ENCODE results near the gene KLHL26.
"Not testable (repeated sequence)": the region's sequence is repeated elsewhere in the genome, so short reads cannot be mapped to it uniquely, and the experiment has no call there.

Gene KLHL26

DNA sequence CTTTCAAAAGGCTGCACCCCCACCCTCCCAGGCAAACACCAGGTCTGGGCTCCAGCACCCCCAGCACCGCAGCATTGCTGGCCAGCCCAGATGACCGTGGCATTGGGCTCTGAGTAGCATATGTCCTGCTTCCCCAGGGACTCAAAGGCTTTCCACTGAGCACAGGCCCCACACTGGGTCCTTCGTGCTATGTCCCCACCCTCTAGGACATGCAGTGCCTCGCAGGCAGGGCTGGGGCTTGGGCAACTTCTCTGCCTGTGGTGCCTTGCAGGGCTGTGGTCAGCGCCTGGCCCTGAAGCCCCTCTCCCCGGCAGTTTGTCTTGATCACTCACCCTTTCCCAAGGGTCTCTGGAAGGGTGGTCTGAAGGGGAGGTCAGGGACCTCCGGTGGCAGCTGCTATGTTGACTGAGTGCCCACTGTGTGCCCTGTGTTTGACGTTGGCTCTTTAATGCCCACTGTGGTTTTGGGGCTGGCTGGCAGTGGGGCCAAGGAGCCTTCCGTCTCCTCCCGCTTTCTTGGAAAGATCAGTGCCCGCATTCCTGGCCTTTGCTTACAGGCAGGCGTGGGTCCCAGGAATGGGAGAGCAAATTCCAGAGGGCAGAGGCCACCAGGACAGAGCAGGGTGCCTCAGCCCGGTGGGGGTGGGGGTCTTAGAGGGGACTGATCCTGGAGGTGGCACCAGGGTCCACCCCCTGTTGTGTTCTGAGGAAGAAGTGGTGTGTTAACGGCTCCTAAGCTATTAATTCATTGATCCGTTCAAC lies 26.3 kb downstream of the KLHL26 start:
- DNase-seq (ENCODE audit: low read depth in 1 of 2, low spot score in 1 of 2): no peak

DNA sequence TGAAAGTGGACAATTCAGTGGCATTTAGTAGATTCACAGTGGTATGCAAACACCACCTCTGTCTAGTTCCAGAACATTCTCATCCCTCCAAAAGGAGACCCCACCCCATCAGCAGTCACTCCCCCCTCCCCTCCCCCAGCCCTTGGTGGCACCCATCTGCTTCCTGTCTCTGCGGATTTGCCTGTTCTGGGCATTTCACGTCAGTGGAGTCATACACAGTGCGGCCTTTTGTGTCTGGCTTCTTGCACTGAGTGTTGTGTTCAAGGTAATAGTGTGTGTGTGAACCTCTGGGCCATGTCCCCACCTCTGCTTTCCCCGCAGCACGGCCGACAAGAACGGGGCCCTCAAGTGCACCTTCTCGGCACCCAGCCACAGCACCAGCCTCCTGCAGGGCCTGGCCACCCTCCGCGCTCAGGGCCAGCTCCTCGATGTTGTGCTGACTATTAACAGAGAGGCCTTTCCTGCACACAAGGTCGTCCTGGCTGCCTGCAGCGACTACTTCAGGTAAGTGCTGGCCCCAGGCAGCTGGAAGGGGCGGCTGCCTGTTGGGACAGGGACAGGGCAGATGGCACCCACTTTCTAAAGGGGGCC lies 27.2 kb downstream of the KLHL26 start:
- DNase-seq (ENCODE audit: low read depth in 1 of 2, low spot score in 1 of 2): no peak

GRCh38 chr19:18665771-18666202 lies 29.0 kb downstream of the KLHL26 start:
- DNase-seq (ENCODE audit: low read depth in 1 of 2, low spot score in 1 of 2): no peak

DNA sequence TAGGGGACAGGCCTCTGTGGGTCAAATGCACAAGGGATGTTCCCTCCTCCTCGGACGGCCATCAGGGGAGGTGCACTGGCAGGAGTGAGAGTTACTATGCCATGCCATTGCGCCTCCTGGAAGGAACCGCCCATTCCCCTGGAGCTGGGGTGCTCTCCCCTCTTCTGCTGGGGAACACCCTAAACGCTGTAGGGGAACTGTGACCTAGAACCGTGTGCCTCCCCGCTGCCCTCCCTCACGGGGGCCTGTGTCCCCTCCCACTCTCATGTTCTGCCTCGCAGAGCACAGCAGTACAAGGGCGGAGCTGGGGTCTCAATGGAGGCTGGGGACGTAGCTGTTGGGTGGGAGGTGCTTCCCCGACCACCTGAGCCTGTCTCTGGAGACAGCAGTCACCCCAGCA lies 29.5 kb downstream of the KLHL26 start:
- no peak for DNase-seq (ENCODE audit: low read depth in 1 of 2, low spot score in 1 of 2)

- no peak for DNase-seq (ENCODE audit: low read depth in 1 of 2, low spot score in 1 of 2)
Measured at GRCh38 chr19:18666784-18667183, 30.0 kb downstream of the KLHL26 start.

- DNase-seq (ENCODE audit: low read depth in 1 of 2, low spot score in 1 of 2): no peak
Measured at GRCh38 chr19:18667531-18668251, 30.9 kb downstream of the KLHL26 start.

DNA sequence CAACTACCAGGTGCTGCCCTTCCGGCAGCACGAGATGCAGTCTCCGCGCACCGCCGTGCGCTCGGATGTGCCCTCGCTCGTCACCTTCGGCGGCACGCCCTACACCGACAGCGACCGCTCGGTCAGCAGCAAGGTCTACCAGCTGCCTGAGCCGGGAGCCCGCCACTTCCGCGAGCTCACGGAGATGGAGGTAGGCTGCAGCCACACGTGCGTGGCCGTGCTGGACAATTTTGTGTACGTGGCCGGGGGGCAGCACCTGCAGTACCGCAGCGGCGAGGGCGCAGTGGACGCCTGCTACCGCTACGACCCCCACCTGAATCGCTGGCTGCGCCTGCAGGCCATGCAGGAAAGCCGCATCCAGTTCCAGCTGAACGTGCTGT lies 31.4 kb downstream of the KLHL26 start:
- DNase-seq (ENCODE audit: low read depth in 1 of 2, low spot score in 1 of 2): no peak

- DNase-seq (ENCODE audit: low read depth in 1 of 2, low spot score in 1 of 2): no peak
Measured at GRCh38 chr19:18668744-18669523, 32.1 kb downstream of the KLHL26 start.

- no peak for DNase-seq (ENCODE audit: low read depth in 1 of 2, low spot score in 1 of 2)
Measured at GRCh38 chr19:18669524-18669817, 32.6 kb downstream of the KLHL26 start.

DNA sequence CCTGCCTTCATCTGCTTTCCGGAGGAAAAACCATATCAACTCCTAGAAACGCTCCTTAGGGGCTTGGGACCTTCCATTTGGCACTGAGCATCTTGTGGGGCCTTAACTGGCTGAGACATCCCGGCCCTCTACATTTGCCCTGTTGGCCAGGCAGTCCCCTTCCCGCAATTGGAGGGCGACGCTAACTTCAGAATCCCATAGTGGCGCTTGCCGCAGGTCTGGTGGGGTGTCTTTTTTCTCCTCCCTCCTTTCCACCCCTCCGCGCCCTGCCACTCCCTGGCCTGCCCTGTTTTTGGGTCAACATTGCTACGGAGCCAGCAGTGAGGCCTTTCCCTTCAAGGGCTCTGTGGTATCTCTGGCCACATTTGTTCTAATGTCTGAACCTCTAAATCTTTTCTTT lies 33.1 kb downstream of the KLHL26 start:
- no peak for DNase-seq (ENCODE audit: low read depth in 1 of 2, low spot score in 1 of 2)

- no peak for DNase-seq (ENCODE audit: low read depth in 1 of 2, low spot score in 1 of 2)
Measured at GRCh38 chr19:18670312-18670711, 33.5 kb downstream of the KLHL26 start.

DNA sequence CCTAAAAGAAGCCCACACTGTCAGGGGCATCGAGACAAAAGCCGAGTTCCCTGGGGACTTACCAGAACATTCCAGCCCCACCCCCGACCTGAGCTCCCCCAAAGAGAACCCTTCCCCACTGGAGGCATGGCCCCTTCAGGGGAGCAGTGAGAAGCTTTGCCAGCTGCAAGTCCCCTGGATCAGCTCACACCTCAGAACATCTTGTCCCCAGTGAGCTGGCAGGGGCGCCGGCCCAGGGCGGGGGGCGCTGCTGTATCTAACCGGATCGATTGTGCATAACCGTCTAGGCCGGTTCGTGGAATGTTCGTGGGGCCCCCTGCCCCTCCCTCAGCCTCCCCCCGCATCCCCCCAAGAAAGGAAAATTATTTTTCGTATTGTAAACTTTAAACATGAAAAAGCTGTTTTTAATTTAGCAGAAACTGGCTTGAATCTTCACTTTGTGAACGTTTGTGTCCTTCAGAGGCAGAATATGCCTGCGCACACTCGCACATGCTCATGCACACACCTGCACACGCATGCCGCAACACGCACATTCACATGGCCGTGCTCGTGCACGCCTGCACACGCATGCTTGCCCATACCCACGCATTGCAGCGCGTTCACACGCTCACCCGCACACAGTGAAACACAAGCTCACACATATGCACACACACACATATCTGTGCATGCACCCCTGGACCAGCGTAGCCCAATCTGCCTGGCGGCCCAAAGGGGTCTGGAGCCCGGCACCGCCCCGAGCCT lies 34.6 kb downstream of the KLHL26 start:
- no peak for DNase-seq (ENCODE audit: low read depth in 1 of 2, low spot score in 1 of 2)

- DNase-seq (ENCODE audit: low read depth in 1 of 2, low spot score in 1 of 2): no peak
Measured at GRCh38 chr19:18672044-18672451, 35.2 kb downstream of the KLHL26 start.

DNA sequence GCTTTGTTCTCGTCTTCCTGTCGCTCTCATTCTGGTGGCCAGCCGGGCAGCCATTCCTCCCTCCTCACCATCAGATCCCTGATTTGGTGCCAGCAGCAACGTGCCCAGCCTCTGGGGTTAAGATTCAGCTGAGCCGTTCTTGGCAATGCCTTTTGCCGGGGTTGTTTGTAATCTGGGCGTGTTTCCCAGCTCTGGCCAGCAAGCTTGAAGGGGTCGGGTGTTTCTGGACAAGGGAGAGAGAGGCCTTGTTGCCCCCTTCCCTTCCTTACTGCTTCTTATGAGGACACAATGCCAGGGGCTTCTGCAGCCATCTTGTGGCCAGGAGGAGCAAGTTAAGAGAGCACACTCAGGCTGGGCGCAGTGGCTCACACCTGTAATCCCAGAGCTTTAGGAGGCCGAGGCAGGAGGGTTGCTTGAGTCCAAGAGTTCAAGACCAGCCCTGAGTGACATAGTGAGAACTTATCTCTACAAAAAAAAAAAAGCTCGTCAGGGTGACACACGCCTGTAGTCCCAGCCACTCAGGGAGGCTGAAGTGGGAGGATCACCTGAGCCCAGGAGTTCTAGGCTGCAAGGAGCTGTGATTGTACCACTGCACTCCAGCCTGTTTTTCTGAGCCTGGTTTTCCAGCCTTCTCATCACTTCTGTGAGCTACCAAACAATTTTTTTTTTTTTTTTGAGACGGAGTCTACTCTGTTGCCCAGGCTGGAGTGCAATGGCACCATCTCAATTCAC lies 35.9 kb downstream of the KLHL26 start:
- no peak for DNase-seq (ENCODE audit: low read depth in 1 of 2, low spot score in 1 of 2)

DNA sequence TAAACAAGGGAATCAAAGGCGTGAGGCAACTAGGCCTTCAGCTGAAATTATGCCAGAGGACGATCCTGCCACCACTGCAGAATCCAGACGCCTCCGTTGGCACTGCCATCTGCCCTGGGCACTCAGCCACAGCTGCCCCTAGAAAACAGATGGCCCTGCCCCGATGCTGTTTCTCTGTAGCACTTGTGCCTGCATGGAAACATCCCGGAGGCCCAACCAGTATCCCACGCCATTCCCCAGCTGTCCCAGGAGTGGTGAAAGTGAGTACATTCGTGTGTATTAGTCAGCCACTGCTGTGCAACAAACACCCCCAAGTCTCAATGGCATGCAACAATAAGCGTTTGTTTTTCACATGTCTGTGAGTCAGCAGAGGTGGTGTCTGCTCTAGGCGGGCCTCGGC lies 37.8 kb downstream of the KLHL26 start:
- no peak for DNase-seq (ENCODE audit: low read depth in 1 of 2, low spot score in 1 of 2)

DNA sequence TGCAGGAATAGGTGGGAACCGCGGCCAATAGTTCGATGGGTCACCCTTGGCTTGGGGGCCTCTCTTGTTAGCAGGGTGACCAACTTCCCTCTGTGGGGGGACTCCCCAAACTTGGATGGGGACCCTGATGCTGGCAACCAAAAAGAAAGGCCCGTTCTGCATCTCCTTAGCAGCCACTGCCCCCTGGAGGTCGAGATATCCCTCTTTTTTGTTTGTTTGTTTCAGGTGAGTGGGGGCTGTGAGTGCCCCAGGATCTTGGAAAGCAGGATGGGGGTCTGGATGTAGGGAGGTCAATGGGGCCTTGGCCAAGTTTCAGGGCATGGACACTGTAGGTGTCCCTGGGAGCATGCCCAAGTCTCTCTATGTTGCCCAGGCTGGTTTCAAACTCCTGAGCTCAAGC lies 39.0 kb downstream of the KLHL26 start:
- no peak for DNase-seq (ENCODE audit: low read depth in 1 of 2, low spot score in 1 of 2)

- DNase-seq (ENCODE audit: low read depth in 1 of 2, low spot score in 1 of 2): no peak
Measured at GRCh38 chr19:18676692-18677091, 39.9 kb downstream of the KLHL26 start.

- DNase-seq (ENCODE audit: low read depth in 1 of 2, low spot score in 1 of 2): no peak
Measured at GRCh38 chr19:18677156-18677555, 40.3 kb downstream of the KLHL26 start.

DNA sequence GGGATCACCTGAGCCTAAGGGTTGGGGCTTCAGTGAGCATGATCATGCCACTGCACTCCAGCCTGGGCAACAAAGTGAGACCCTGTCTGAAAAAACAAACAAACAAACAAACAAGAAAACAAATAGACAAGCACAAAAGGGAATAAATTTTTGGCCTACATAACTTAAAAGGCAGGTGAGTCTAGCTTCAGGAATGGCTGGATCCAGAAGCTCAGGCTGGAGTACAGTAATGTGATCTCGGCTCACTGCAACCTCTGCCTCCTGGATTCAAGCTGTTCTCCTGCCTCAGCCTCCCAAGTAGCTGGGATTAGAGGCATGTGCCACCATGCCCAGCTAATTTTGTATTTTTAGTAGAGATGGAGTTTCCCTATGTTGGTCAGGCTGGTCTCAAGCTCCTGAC lies 43.3 kb downstream of the KLHL26 start:
- not testable (repeated sequence) for DNase-seq (ENCODE audit: low read depth in 1 of 2, low spot score in 1 of 2)

DNA sequence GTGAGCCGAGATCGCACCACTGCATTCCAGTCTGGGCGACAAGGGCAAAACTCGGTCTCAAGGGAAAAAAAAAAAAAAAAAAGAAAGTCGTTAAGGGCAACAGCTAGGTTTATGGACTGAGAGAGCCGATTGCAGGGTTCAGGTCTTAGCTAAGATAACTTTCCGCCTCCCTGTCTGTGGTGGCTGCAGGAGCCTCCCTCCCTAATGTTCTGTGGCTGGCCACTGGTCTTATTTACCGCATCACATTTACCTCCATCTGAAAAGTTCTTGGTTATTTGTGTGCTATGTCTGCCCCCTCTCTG lies 45.9 kb downstream of the KLHL26 start:
- DNase-seq (ENCODE audit: low read depth in 1 of 2, low spot score in 1 of 2): no peak
